ENCODE data around the gene RASD2.

DNA sequence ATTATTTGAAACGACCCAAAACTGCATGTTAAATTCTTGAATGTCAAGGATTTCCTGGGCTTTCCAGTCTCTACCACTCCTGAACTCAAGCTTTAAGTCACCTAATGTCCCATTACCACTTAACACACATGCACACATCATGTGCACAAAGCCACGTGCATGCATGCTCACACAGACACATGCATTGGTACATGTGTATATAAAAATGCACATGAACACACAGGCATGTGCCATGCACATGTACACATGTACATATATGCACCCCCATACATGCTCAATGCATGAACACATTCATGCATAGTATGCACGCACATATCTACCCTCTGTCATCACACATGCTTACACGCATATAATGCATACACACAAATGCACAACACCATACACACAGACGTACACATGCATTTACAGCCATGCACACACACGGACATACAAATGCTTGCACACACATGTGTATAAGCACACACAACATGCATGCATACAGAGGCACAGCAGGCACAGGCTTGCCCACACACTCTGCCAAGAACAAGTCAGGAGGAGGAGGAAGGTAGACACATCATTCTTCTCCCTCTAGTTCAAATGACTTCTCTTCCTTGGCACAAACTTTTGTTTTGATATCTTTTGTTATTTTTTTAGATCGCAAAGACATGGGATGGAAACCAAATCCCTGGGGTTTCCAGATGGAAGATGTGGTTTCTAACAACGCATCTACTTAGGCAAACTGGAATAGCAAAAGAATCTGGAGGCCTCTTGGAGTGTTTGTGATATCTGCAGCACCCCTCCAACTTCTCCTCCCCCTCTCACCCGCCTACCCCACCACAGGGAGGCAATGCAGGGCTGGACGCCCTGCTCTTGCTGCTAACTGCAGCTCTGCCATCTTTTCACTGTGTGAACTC, 24.6 kb downstream of the RASD2 start:
- TF ChIP-seq SP1 (CRISPR knock-in tag; conservative IDR thresholded peaks at IDR 0.05), result no peak
- TF ChIP-seq, protein P1, sequence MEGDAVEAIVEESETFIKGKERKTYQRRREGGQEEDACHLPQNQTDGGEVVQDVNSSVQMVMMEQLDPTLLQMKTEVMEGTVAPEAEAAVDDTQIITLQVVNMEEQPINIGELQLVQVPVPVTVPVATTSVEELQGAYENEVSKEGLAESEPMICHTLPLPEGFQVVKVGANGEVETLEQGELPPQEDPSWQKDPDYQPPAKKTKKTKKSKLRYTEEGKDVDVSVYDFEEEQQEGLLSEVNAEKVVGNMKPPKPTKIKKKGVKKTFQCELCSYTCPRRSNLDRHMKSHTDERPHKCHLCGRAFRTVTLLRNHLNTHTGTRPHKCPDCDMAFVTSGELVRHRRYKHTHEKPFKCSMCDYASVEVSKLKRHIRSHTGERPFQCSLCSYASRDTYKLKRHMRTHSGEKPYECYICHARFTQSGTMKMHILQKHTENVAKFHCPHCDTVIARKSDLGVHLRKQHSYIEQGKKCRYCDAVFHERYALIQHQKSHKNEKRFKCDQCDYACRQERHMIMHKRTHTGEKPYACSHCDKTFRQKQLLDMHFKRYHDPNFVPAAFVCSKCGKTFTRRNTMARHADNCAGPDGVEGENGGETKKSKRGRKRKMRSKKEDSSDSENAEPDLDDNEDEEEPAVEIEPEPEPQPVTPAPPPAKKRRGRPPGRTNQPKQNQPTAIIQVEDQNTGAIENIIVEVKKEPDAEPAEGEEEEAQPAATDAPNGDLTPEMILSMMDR (IDR thresholded peaks at IDR 0.05), result no peak
